HepG2 (cell line): ENCODE data around the gene CREBRF. TPM values are rescaled to one million over a fixed set of nuclear protein-coding genes. Genes with fewer than 3 reads are reported as not detected.

Experiments
- DR1 ChIP-seq: sonication (generic); formaldehyde crosslinking; IDR thresholded peaks from 2 replicates; pipeline ENCODE4 v1.8.0; 2021; ENCODE audit warnings: mild to moderate bottlenecking, missing genetic modification reagents, inconsistent platforms
- FOXC1 ChIP-seq: sonication (generic); formaldehyde crosslinking; IDR thresholded peaks from 2 replicates; pipeline ENCODE4 v1.8.0; 2022; ENCODE audit warnings: mild to moderate bottlenecking, missing genetic modification reagents, borderline replicate concordance
- FOXJ3 ChIP-seq: sonication (generic); formaldehyde crosslinking; IDR thresholded peaks from 2 replicates; pipeline ENCODE4 v1.4.0; 2020; ENCODE audit warnings: missing genetic modification reagents, mild to moderate bottlenecking, borderline replicate concordance
- GTF3A ChIP-seq: sonication (generic); formaldehyde crosslinking; conservative IDR thresholded peaks from 2 replicates; pipeline ENCODE4 v1.4.0; 2020; ENCODE audit warnings: mild to moderate bottlenecking, missing genetic modification reagents
- KDM4B ChIP-seq: sonication (generic); formaldehyde crosslinking; IDR thresholded peaks from 2 replicates; pipeline ENCODE4 v1.4.0; 2020; ENCODE audit warnings: missing genetic modification reagents
- MIER2 ChIP-seq: IDR thresholded peaks from 2 replicates; pipeline ENCODE4 v1.6.1; 2016; ENCODE audit warnings: missing biosample characterization, missing genetic modification reagents
- MTA3 ChIP-seq: sonication (generic); formaldehyde crosslinking; IDR thresholded peaks from 2 replicates; pipeline ENCODE4 v1.4.0; 2020; ENCODE audit warnings: missing genetic modification reagents
- NFYB ChIP-seq: sonication (generic); formaldehyde crosslinking; IDR thresholded peaks from 2 replicates; pipeline ENCODE4 v1.4.0; 2020; ENCODE audit warnings: missing genetic modification reagents
- RARA ChIP-seq: IDR thresholded peaks from 2 replicates; pipeline ENCODE4 v1.6.1; 2016; ENCODE audit warnings: missing genetic modification reagents, missing compliant biosample characterization
- RFX1 ChIP-seq: fragments of 450-650 bp; IDR thresholded peaks from 2 replicates; pipeline ENCODE4 v1.6.1; 2017
- SAFB2 ChIP-seq: sonication (generic); formaldehyde crosslinking; IDR thresholded peaks from 2 replicates; pipeline ENCODE4 v1.5.1; 2020; ENCODE audit warnings: missing genetic modification reagents, low read depth, mild to moderate bottlenecking, borderline replicate concordance
- SALL2 ChIP-seq: sonication (generic); formaldehyde crosslinking; IDR thresholded peaks from 2 replicates; pipeline ENCODE4 v1.8.1; 2023; ENCODE audit warnings: mild to moderate bottlenecking, missing genetic modification reagents, inconsistent platforms
- SMARCE1 ChIP-seq: fragments of 450-650 bp; IDR thresholded peaks from 2 replicates; pipeline ENCODE4 v1.6.1; 2017; ENCODE audit warnings: borderline replicate concordance
- SNAPC2 ChIP-seq: sonication (generic); formaldehyde crosslinking; IDR thresholded peaks from 2 replicates; pipeline ENCODE4 v1.8.1; 2022; ENCODE audit warnings: mild to moderate bottlenecking, missing genetic modification reagents
- SUZ12 ChIP-seq: fragments of 150-350 bp; IDR thresholded peaks from 2 replicates; pipeline ENCODE4 v1.6.1; 2014; ENCODE audit warnings: low read depth, low read length
- TBX2 ChIP-seq: sonication (generic); formaldehyde crosslinking; IDR thresholded peaks from 2 replicates; pipeline ENCODE4 v1.5.0; 2020; ENCODE audit warnings: missing genetic modification reagents, mild to moderate bottlenecking, borderline replicate concordance
- TRIM24 ChIP-seq: sonication (generic); formaldehyde crosslinking; IDR thresholded peaks from 2 replicates; pipeline ENCODE4 v1.8.0; 2022; ENCODE audit warnings: mild to moderate bottlenecking, missing genetic modification reagents
- XRCC5 ChIP-seq: fragments of 200-400 bp; formaldehyde crosslinking; optimal IDR thresholded peaks from 2 replicates; pipeline ENCODE3; 2017; ENCODE audit warnings: mild to moderate bottlenecking, low read length
- ZNF382 ChIP-seq: sonication (generic); formaldehyde crosslinking; IDR thresholded peaks from 2 replicates; pipeline ENCODE4 v1.5.0; 2020; ENCODE audit warnings: missing genetic modification reagents, mild to moderate bottlenecking, borderline replicate concordance
- ZNF432 ChIP-seq: sonication (generic); formaldehyde crosslinking; IDR thresholded peaks from 2 replicates; pipeline ENCODE4 v1.5.0; 2020; ENCODE audit warnings: missing genetic modification reagents, mild to moderate bottlenecking, borderline replicate concordance
- ZNF556 ChIP-seq: sonication (generic); formaldehyde crosslinking; IDR thresholded peaks from 2 replicates; pipeline ENCODE4 v1.4.0; 2020; ENCODE audit warnings: mild to moderate bottlenecking, missing genetic modification reagents, borderline replicate concordance
- ZNF577 ChIP-seq: sonication (generic); formaldehyde crosslinking; IDR thresholded peaks from 2 replicates; pipeline ENCODE4 v1.4.0; 2020; ENCODE audit warnings: mild to moderate bottlenecking, low read depth, missing genetic modification reagents, borderline replicate concordance
- ZNF75D ChIP-seq: sonication (generic); formaldehyde crosslinking; IDR thresholded peaks from 2 replicates; pipeline ENCODE4 v1.8.1; 2023; ENCODE audit warnings: missing genetic modification reagents, mild to moderate bottlenecking, borderline replicate concordance
- polyA plus RNA-seq, 8 experiments: library from polyadenylated mRNA; depleted of rRNA in 3 of 8; stranded (reverse) in 7 of 8; unstranded in 1 of 8; fragments of >200 nt; fragmentation: Illumina TruSeq in 4 of 8; extraction: Trizol in 4 of 8; gene quantifications; 2 replicates each; pipeline versions ENCODE4 v1.2.1 to v1.2.3, GENCODE V29; 2011 to 2016; ENCODE audit warnings: low read depth in 4 of 8, missing spikeins in 1 of 8, mixed read lengths in 1 of 8; ENCODE audit not compliant: insufficient read depth in 1 of 8
- total RNA-seq, 5 experiments: library from RNA; depleted of rRNA; stranded (reverse); fragments of >200 nt; fragmentation: Illumina TruSeq; extraction: Trizol; gene quantifications; 2 replicates each; pipeline ENCODE4 v1.2.3, GENCODE V29; 2016; ENCODE audit warnings: low read depth in 1 of 5
- TF ChIP-seq, protein P1 (sequence below): sonication (generic); formaldehyde crosslinking; IDR thresholded peaks from 2 replicates; pipeline ENCODE4 v1.5.1; 2020; ENCODE audit warnings: mild to moderate bottlenecking, missing genetic modification reagents, moderate library complexity
- TF ChIP-seq, protein P2 (sequence below): sonication (generic); formaldehyde crosslinking; IDR thresholded peaks from 2 replicates; pipeline ENCODE4 v1.4.0; 2020; ENCODE audit warnings: mild to moderate bottlenecking, missing genetic modification reagents
- TF ChIP-seq, protein P3 (sequence below): sonication (generic); formaldehyde crosslinking; IDR thresholded peaks from 2 replicates; pipeline ENCODE4 v1.4.0; 2020; ENCODE audit warnings: missing genetic modification reagents
- TF ChIP-seq, protein P4 (sequence below): sonication (generic); formaldehyde crosslinking; conservative IDR thresholded peaks from 2 replicates; pipeline ENCODE4 v1.8.1; 2023; ENCODE audit warnings: missing genetic modification reagents
- TF ChIP-seq, protein P5 (sequence below): sonication (generic); formaldehyde crosslinking; IDR thresholded peaks from 2 replicates; pipeline ENCODE4 v1.4.0; 2020; ENCODE audit warnings: low read depth, mild to moderate bottlenecking, missing genetic modification reagents

CREBRF gene
- total and polyA plus RNA-seq, 2 of the 13 experiments (the other 11 are each of a cell fraction or from before 2014, with no cell fraction given): 4.5 to 10.2 TPM

DNA sequence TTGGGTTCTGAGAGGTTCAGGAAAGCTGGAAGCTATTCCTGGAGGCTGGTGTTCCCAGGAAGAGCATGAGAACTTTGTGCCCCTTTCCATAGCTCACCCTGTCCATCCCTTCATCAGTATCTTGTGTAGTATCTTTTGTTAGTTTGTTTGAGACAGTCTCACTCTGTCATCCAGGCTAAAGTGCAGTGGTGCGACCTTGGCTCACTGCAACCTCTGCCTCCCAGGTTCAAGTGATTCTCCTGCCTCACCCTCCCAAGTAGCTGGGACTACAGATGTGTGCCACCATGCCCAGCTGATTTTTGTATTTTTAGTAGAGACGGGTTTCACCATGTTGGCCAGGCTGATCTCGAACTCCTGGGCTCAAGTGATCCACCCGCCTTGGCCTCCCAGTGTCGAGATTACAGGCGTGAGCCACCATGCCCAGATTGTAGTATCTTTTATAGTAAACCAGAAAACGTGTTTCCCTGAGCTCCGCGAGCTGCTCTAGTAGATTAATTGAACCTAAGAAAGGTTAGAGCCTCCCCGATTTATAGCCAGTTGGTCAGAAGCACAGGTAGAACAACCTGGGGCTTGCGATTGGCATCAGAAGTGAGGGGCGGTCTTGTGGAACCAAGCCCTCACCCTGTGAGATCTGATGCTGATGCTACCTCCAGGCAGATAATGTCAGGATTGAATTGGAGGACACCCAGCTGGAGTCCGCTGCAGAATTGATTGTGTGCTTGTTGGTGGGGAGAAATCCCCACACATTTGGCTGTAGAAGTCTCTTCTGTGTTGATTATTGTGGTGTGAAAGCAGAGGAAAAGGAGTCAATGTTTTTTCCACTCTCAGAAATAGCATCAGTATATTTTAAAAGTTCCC lies 40.3 kb upstream of the CREBRF start (continued):
- no peak for TF ChIP-seq MIER2
- TF ChIP-seq RARA: peak; percentile 62; the same call in 1 of the 2 replicates
- no peak for TF ChIP-seq SMARCE1
- TF ChIP-seq TBX2 (CRISPR knock-in tag): no peak
- no peak for TF ChIP-seq TRIM24 (CRISPR knock-in tag)
- no peak for TF ChIP-seq ZNF382 (CRISPR knock-in tag)
- no peak for TF ChIP-seq XRCC5
- TF ChIP-seq, protein P1, sequence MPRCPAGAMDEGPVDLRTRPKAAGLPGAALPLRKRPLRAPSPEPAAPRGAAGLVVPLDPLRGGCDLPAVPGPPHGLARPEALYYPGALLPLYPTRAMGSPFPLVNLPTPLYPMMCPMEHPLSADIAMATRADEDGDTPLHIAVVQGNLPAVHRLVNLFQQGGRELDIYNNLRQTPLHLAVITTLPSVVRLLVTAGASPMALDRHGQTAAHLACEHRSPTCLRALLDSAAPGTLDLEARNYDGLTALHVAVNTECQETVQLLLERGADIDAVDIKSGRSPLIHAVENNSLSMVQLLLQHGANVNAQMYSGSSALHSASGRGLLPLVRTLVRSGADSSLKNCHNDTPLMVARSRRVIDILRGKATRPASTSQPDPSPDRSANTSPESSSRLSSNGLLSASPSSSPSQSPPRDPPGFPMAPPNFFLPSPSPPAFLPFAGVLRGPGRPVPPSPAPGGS: no peak
- TF ChIP-seq GTF3A (CRISPR knock-in tag): no peak
- TF ChIP-seq FOXJ3: no peak
- no peak for TF ChIP-seq RFX1
- TF ChIP-seq, protein P2, sequence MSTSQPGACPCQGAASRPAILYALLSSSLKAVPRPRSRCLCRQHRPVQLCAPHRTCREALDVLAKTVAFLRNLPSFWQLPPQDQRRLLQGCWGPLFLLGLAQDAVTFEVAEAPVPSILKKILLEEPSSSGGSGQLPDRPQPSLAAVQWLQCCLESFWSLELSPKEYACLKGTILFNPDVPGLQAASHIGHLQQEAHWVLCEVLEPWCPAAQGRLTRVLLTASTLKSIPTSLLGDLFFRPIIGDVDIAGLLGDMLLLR (CRISPR knock-in tag): no peak
- TF ChIP-seq, protein P3, sequence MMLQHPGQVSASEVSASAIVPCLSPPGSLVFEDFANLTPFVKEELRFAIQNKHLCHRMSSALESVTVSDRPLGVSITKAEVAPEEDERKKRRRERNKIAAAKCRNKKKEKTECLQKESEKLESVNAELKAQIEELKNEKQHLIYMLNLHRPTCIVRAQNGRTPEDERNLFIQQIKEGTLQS (CRISPR knock-in tag): no peak
- TF ChIP-seq, protein P4, sequence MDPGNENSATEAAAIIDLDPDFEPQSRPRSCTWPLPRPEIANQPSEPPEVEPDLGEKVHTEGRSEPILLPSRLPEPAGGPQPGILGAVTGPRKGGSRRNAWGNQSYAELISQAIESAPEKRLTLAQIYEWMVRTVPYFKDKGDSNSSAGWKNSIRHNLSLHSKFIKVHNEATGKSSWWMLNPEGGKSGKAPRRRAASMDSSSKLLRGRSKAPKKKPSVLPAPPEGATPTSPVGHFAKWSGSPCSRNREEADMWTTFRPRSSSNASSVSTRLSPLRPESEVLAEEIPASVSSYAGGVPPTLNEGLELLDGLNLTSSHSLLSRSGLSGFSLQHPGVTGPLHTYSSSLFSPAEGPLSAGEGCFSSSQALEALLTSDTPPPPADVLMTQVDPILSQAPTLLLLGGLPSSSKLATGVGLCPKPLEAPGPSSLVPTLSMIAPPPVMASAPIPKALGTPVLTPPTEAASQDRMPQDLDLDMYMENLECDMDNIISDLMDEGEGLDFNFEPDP (CRISPR knock-in tag): no peak
- TF ChIP-seq ZNF556 (CRISPR knock-in tag): 0 out of 2 replicates have a peak, but pooled peaks have one; percentile 13
- no peak for TF ChIP-seq NFYB (CRISPR knock-in tag)
- TF ChIP-seq SUZ12: no peak
- no peak for TF ChIP-seq SAFB2 (CRISPR knock-in tag)
- TF ChIP-seq, protein P5, sequence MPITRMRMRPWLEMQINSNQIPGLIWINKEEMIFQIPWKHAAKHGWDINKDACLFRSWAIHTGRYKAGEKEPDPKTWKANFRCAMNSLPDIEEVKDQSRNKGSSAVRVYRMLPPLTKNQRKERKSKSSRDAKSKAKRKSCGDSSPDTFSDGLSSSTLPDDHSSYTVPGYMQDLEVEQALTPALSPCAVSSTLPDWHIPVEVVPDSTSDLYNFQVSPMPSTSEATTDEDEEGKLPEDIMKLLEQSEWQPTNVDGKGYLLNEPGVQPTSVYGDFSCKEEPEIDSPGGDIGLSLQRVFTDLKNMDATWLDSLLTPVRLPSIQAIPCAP (CRISPR knock-in tag): no peak
- no peak for TF ChIP-seq SALL2 (CRISPR knock-in tag)
- TF ChIP-seq ZNF432 (CRISPR knock-in tag): no peak
- TF ChIP-seq SNAPC2: no peak
- TF ChIP-seq ZNF577: no peak
- no peak for TF ChIP-seq KDM4B (CRISPR knock-in tag)
- no peak for TF ChIP-seq FOXC1 (CRISPR knock-in tag)
- TF ChIP-seq ZNF75D: no peak
- TF ChIP-seq MTA3 (CRISPR knock-in tag): no peak
- no peak for TF ChIP-seq DR1 (CRISPR knock-in tag)
